Measurements from ENCODE around the gene IGFL1.

GRCh38 chr19:46202872-46203860 is 26.4 kb upstream of the IGFL1 start:
- no peak for TF ChIP-seq CTCF (conservative IDR thresholded peaks at IDR 0.05; ENCODE audit: low read depth, low read length)
- TF ChIP-seq EZH2 (IDR thresholded peaks at IDR 0.05; ENCODE audit: borderline replicate concordance, low read depth, low read length, poor library complexity, severe bottlenecking): no peak
